Measurements from ENCODE around the gene TMEM225.

DNA sequence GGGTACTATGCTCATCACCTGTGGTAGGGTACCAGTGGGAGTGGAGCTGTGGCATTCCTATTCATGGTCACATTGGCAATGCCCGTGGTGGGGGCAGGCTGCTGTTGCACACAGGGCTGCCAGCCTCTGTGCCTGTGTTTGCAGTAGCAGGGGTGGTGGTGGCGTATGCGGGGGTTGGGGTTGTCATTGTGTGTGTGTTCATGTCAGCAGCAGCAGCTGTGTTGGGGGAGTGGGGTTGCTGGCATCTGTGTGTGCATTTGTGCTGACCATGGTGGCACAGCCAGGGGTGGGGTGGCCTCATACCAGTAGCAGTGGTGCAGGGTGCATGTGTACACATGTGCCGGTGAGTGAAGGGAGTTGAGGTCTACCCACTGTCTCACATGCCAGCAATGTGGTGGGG lies 34.4 kb downstream of the TMEM225 start:
- TF ChIP-seq, protein P1, sequence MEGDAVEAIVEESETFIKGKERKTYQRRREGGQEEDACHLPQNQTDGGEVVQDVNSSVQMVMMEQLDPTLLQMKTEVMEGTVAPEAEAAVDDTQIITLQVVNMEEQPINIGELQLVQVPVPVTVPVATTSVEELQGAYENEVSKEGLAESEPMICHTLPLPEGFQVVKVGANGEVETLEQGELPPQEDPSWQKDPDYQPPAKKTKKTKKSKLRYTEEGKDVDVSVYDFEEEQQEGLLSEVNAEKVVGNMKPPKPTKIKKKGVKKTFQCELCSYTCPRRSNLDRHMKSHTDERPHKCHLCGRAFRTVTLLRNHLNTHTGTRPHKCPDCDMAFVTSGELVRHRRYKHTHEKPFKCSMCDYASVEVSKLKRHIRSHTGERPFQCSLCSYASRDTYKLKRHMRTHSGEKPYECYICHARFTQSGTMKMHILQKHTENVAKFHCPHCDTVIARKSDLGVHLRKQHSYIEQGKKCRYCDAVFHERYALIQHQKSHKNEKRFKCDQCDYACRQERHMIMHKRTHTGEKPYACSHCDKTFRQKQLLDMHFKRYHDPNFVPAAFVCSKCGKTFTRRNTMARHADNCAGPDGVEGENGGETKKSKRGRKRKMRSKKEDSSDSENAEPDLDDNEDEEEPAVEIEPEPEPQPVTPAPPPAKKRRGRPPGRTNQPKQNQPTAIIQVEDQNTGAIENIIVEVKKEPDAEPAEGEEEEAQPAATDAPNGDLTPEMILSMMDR (IDR thresholded peaks at IDR 0.05), result no peak
- TF ChIP-seq POLR2AphosphoS5 (IDR thresholded peaks at IDR 0.05), result no peak

Data from upper lobe of left lung (tissue), 4 donors.